ENCODE measurements around the gene KIF22. TPM values are rescaled to one million over a fixed set of nuclear protein-coding genes. Genes with fewer than 3 reads are reported as not detected.
"Not testable (repeated sequence)": the region's sequence is repeated elsewhere in the genome, so short reads cannot be mapped to it uniquely, and the experiment has no call there.

Gene KIF22
- total RNA-seq, 1 experiment from 2014 or later: 29.9 TPM

- in situ Hi-C loops (cut with HindIII; ENCODE audit: low pct_unique_long_range_greater_than_20kb, low sequenced_read_pairs): no loop called here
- DNase-seq (ENCODE audit: low read depth, low spot score): no peak
Measured at GRCh38 chr16:29820730-29821642, 30.4 kb downstream of the KIF22 start.

DNA sequence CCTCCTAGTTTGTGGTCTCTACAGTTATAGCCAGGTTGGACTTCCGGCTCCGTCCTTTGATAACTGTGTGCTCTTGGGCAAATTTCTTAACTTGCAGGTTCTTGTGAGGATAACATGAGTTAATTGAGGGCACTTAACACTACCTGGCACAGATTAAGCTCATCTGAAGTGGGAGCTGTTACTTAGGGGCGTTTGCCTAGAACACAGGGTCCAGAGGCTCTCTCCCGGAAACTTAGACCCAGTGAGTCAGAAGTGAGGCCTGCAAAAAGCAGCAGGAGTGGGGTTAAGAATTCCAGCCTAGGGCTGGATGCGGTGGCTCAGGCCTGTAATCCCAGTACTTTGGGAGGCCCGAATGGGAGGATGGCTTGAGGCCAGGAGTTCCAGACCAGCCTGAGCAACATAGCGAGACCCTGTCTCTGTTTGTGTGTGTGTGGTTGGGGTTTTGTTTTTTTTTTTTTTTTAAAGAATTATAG, 31.1 kb downstream of the KIF22 start:
- in situ Hi-C loops (cut with HindIII; ENCODE audit: low pct_unique_long_range_greater_than_20kb, low sequenced_read_pairs): no loop called here
- DNase-seq (ENCODE audit: low read depth, low spot score): no peak

DNA sequence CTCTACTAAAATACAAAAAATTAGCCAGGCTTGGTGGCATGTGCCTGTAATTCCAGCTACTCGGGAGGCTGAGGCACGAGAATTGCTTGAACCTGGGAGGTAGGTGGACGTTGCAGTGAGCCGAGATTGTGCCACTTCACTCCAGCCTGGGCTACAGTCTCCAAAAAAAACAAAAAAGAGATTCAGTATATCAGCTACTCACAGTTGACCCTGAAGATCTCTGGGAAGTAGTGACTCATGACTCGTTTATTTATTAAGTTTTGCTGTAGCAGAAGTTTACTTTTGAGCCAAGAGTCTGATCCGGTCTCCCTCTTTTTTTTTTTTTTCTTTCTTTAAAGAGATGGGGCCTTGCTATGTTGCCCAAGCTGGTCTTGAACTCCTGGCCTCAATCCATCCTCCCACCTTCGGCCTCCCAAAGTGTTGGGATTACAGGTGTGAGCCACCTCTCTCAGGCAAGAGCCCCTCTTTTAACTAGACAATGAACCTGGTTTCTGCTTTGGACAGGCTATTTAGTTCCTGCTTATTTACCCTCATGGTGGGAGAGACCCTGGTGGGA, 34.1 kb downstream of the KIF22 start:
- DNase-seq (ENCODE audit: low read depth, low spot score): no peak
- in situ Hi-C loops (cut with HindIII; ENCODE audit: low pct_unique_long_range_greater_than_20kb, low sequenced_read_pairs): no loop called here

- in situ Hi-C loops (cut with HindIII; ENCODE audit: low pct_unique_long_range_greater_than_20kb, low sequenced_read_pairs): no loop called here
- DNase-seq (ENCODE audit: low read depth, low spot score): no peak
Measured at GRCh38 chr16:29825145-29826044, 34.8 kb downstream of the KIF22 start.

DNA sequence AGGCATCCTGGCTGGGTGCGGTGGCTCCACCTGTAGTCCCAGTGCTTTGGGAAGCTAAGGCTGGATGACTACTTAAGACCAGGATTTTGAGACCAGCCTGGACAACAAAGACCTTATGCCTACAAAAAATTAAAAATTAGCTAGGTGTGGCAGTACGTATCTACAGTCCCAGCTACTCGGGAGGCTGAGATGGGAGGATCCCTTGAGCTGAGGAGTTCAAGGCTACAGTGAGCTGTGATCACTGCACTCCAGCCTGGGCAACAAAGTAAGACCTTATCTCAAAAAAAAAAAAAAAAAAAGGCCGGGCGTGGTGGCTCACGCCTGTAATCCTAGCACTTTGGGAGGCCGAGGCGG, 35.8 kb downstream of the KIF22 start:
- DNase-seq (ENCODE audit: low read depth, low spot score): no peak
- in situ Hi-C loops (cut with HindIII; ENCODE audit: low pct_unique_long_range_greater_than_20kb, low sequenced_read_pairs): no loop called here

DNA sequence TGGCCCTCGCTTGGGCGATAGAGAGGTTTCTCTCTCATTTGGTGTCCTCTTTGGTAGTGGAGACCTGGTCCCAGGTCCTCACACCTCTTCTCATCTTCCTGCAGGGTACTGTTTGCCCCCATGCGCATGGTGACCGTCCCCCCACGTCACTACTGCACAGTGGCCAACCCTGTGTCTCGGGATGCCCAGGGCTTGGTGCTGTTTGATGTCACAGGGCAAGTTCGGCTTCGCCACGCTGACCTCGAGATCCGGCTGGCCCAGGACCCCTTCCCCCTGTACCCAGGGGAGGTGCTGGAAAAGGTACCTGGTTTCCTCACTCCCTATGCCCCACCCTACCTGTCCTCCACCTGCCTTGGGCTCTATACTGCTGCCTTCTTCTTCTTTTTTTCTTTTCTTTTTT, 40.2 kb downstream of the KIF22 start:
- in situ Hi-C loops (cut with HindIII; ENCODE audit: low pct_unique_long_range_greater_than_20kb, low sequenced_read_pairs): no loop called here
- no peak for DNase-seq (ENCODE audit: low read depth, low spot score)

- no peak for DNase-seq (ENCODE audit: low read depth, low spot score)
- in situ Hi-C loops (cut with HindIII; ENCODE audit: low pct_unique_long_range_greater_than_20kb, low sequenced_read_pairs): no loop called here
Measured at GRCh38 chr16:29831490-29831889, 40.9 kb downstream of the KIF22 start.

DNA sequence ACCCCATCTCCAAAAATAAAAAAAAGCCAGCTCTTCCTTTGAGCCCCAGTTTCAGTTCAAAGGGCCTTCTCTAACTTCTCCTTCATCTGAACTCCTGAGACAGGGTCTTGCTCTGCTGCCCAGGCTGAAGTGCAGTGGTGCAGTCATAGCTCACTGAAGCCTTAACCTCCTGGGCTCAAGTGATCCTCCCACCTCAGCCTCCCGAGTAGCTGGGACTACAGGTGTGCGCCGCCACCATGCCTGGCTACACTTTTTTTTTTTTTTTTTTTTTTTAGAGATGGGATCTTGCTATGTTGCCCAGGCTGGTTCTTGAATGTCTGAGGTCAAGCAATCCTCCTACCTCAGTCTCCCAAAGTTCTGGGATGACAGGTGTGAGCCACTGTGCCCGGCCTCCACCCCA, 42.7 kb downstream of the KIF22 start:
- in situ Hi-C loops (cut with HindIII; ENCODE audit: low pct_unique_long_range_greater_than_20kb, low sequenced_read_pairs): not testable (repeated sequence)

GRCh38 chr16:29834079-29834478, 43.5 kb downstream of the KIF22 start:
- in situ Hi-C loops (cut with HindIII; ENCODE audit: low pct_unique_long_range_greater_than_20kb, low sequenced_read_pairs): no loop called here
- no peak for DNase-seq (ENCODE audit: low read depth, low spot score)

More for the DNA sequence above, 42.7 kb downstream of the KIF22 start:
- DNase-seq (ENCODE audit: low read depth, low spot score): not testable (repeated sequence)

DNA sequence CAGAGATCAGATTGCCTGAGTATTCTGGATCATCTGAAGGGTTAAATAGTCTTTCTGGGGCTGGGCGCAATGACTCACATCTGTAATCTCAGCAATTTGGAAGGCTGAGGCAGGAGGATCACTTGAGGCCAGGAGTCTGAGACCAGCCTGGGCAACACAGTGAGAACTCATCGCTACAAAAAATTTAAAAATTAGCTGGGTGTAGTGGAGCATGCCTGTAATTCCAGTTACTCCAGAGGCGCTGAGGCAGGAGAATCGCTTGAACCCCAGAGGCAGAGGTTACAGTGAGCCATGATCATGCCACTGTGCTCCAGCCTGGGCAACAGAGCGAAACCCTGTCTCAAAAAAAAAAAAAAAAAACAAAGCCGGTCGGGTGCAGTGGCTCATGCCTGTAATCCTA, 45.4 kb downstream of the KIF22 start:
- in situ Hi-C loops (cut with HindIII; ENCODE audit: low pct_unique_long_range_greater_than_20kb, low sequenced_read_pairs): no loop called here
- DNase-seq (ENCODE audit: low read depth, low spot score): no peak

- no peak for DNase-seq (ENCODE audit: low read depth, low spot score)
- in situ Hi-C loops (cut with HindIII; ENCODE audit: low pct_unique_long_range_greater_than_20kb, low sequenced_read_pairs): no loop called here
Measured at GRCh38 chr16:29836623-29837022, 46.1 kb downstream of the KIF22 start.

DNA sequence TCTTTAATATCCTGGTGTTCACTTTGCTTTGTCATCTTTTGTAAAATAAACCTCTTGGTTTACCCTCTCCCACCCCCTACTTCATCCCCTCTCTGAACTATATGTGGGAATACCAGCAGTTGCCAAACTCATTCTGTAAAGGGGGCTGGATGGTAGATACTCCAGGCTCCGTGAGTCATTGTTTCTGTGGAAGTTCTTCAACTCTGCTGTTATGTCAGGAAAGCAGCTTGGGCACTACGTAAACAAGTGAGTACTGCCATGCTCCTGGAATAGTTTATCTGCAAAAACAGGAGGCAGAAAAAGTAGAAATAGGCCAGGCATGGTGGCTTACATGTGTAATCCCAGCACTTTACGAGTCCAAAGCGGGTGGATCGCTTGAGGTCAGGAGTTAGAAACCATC, 47.3 kb downstream of the KIF22 start:
- DNase-seq (ENCODE audit: low read depth, low spot score): no peak
- in situ Hi-C loops (cut with HindIII; ENCODE audit: low pct_unique_long_range_greater_than_20kb, low sequenced_read_pairs): no loop called here

GRCh38 chr16:29839822-29840221, 49.3 kb downstream of the KIF22 start:
- in situ Hi-C loops (cut with HindIII; ENCODE audit: low pct_unique_long_range_greater_than_20kb, low sequenced_read_pairs): no loop called here
- DNase-seq (ENCODE audit: low read depth, low spot score): no peak

- in situ Hi-C loops (cut with HindIII; ENCODE audit: low pct_unique_long_range_greater_than_20kb, low sequenced_read_pairs): no loop called here
- DNase-seq (ENCODE audit: low read depth, low spot score): no peak
Measured at GRCh38 chr16:29840240-29840639, 49.7 kb downstream of the KIF22 start.

GRCh38 chr16:29841631-29842030, 51.1 kb downstream of the KIF22 start:
- DNase-seq (ENCODE audit: low read depth, low spot score): no peak
- in situ Hi-C loops (cut with HindIII; ENCODE audit: low pct_unique_long_range_greater_than_20kb, low sequenced_read_pairs): no loop called here

- in situ Hi-C loops (cut with HindIII; ENCODE audit: low pct_unique_long_range_greater_than_20kb, low sequenced_read_pairs): no loop called here
Measured at GRCh38 chr16:29842732-29843346, 52.3 kb downstream of the KIF22 start.

GRCh38 chr16:29843931-29844330, 53.4 kb downstream of the KIF22 start:
- DNase-seq (ENCODE audit: low read depth, low spot score): no peak
- in situ Hi-C loops (cut with HindIII; ENCODE audit: low pct_unique_long_range_greater_than_20kb, low sequenced_read_pairs): no loop called here

More at GRCh38 chr16:29842732-29843346, 52.3 kb downstream of the KIF22 start:
- no peak for DNase-seq (ENCODE audit: low read depth, low spot score)

All from SK-MEL-5 (cell line).